Effector memory CD4-positive, alpha-beta T cell (primary cell): ENCODE measurements around the gene CLEC18C.
"Not testable (repeated sequence)": the region's sequence is repeated elsewhere in the genome, so short reads cannot be mapped to it uniquely, and the experiment has no call there.

ENCODE experiments used
- DNase-seq, 3 donors: peaks; one replicate each; pipeline ENCODE4 v3.0.0-alpha.2; 2020
- H3K27ac ChIP-seq: 2 replicates; pipeline ENCODE4 v1.7.0; 2013; ENCODE audit warnings: mild to moderate bottlenecking, low read length, moderate library complexity; ENCODE audit not compliant: insufficient read depth, poor library complexity, severe bottlenecking
- H3K27me3 ChIP-seq: replicated peaks from 2 replicates; pipeline ENCODE4 v1.7.0; 2013; ENCODE audit warnings: mild to moderate bottlenecking, low read length; ENCODE audit not compliant: insufficient read depth, control insufficient read depth, poor library complexity, severe bottlenecking
- H3K36me3 ChIP-seq: 2 replicates; pipeline ENCODE4 v1.7.0; 2013; ENCODE audit warnings: mild to moderate bottlenecking, low read length, moderate library complexity; ENCODE audit not compliant: control insufficient read depth, insufficient read depth
- H3K4me1 ChIP-seq: 2 replicates; pipeline ENCODE4 v1.7.0; 2013; ENCODE audit warnings: low read length, mild to moderate bottlenecking; ENCODE audit not compliant: control insufficient read depth, insufficient read depth, poor library complexity, severe bottlenecking
- H3K4me3 ChIP-seq: 2 replicates; pipeline ENCODE4 v1.7.0; 2013; ENCODE audit warnings: low read length, low read depth, mild to moderate bottlenecking; ENCODE audit not compliant: insufficient read depth, poor library complexity, severe bottlenecking
- H3K9me3 ChIP-seq: 2 replicates; pipeline ENCODE4 v1.7.0; 2013; ENCODE audit warnings: mild to moderate bottlenecking, low read length, moderate library complexity; ENCODE audit not compliant: control insufficient read depth

Gene CLEC18C

GRCh38 chr16:70148453-70148852 lies 25.1 kb upstream of the CLEC18C start:
- H3K27ac ChIP-seq, H3K9me3 ChIP-seq, H3K4me3 ChIP-seq, H3K27me3 ChIP-seq, DNase-seq, H3K4me1 ChIP-seq: not testable (repeated sequence)
- H3K36me3 ChIP-seq, result peaks cover 55% of the 10 kb centered on the region

GRCh38 chr16:70149296-70149695 lies 24.3 kb upstream of the CLEC18C start:
- DNase-seq, H3K4me1 ChIP-seq, H3K9me3 ChIP-seq, H3K27ac ChIP-seq, H3K4me3 ChIP-seq, H3K27me3 ChIP-seq: not testable (repeated sequence)
- peaks cover 54% of the 10 kb centered on the region for H3K36me3 ChIP-seq

- Histone ChIP-seq H3K9me3 (no peaks in the 10 kb centered on the region), H3K4me3 (no peak overlapping the region), H3K27ac (no peak overlapping the region), H3K4me1 (no peaks in the 10 kb centered on the region), H3K36me3 (peaks cover 70% of the 10 kb centered on the region), H3K27me3 (no peaks in the 10 kb centered on the region)
- DNase-seq, result no peak
Measured at GRCh38 chr16:70151391-70151790, 22.2 kb upstream of the CLEC18C start.

GRCh38 chr16:70151941-70152509 lies 21.6 kb upstream of the CLEC18C start:
- no peaks in the 10 kb centered on the region for H3K9me3 ChIP-seq
- no peak overlapping the region for H3K27ac ChIP-seq
- H3K27me3 ChIP-seq, result no peaks in the 10 kb centered on the region
- no peaks in the 10 kb centered on the region for H3K4me1 ChIP-seq
- DNase-seq, result no peak
- peaks cover 76% of the 10 kb centered on the region for H3K36me3 ChIP-seq
- H3K4me3 ChIP-seq, result no peak overlapping the region

GRCh38 chr16:70152578-70153302 lies 20.8 kb upstream of the CLEC18C start:
- H3K27me3 ChIP-seq, result no peaks in the 10 kb centered on the region
- peaks cover 83% of the 10 kb centered on the region for H3K36me3 ChIP-seq
- DNase-seq, result no peak
- no peak overlapping the region for H3K27ac ChIP-seq
- no peak overlapping the region for H3K4me3 ChIP-seq
- no peaks in the 10 kb centered on the region for H3K4me1 ChIP-seq
- H3K9me3 ChIP-seq, result no peaks in the 10 kb centered on the region

- peaks cover 91% of the 10 kb centered on the region for H3K36me3 ChIP-seq
- H3K4me1 ChIP-seq, H3K9me3 ChIP-seq, H3K27ac ChIP-seq, H3K4me3 ChIP-seq, H3K27me3 ChIP-seq, DNase-seq: not testable (repeated sequence)
Measured at GRCh38 chr16:70154736-70155135, 18.9 kb upstream of the CLEC18C start.

- Histone ChIP-seq H3K27ac (no peak overlapping the region), H3K27me3 (no peaks in the 10 kb centered on the region), H3K4me3 (no peak overlapping the region), H3K9me3 (no peaks in the 10 kb centered on the region), H3K36me3 (peaks cover 92% of the 10 kb centered on the region), H3K4me1 (no peaks in the 10 kb centered on the region)
- no peak for DNase-seq
Measured at GRCh38 chr16:70156207-70156978, 17.2 kb upstream of the CLEC18C start.

GRCh38 chr16:70157105-70157476 lies 16.5 kb upstream of the CLEC18C start:
- no peak for DNase-seq
- no peak overlapping the region for H3K27ac ChIP-seq
- H3K4me3 ChIP-seq, result no peak overlapping the region
- no peaks in the 10 kb centered on the region for H3K4me1 ChIP-seq
- no peaks in the 10 kb centered on the region for H3K9me3 ChIP-seq
- H3K36me3 ChIP-seq, result peaks cover 87% of the 10 kb centered on the region
- no peaks in the 10 kb centered on the region for H3K27me3 ChIP-seq

GRCh38 chr16:70157477-70158260 lies 15.9 kb upstream of the CLEC18C start:
- H3K4me1 ChIP-seq, result no peaks in the 10 kb centered on the region

More at GRCh38 chr16:70157477-70158260, 15.9 kb upstream of the CLEC18C start:
- H3K27me3 ChIP-seq, result no peaks in the 10 kb centered on the region
- H3K9me3 ChIP-seq, result no peaks in the 10 kb centered on the region
- no peak overlapping the region for H3K27ac ChIP-seq
- DNase-seq, result no peak
- H3K36me3 ChIP-seq, result peaks cover 81% of the 10 kb centered on the region
- no peak overlapping the region for H3K4me3 ChIP-seq
